Measurements from ENCODE around the gene KRT3.

DNA sequence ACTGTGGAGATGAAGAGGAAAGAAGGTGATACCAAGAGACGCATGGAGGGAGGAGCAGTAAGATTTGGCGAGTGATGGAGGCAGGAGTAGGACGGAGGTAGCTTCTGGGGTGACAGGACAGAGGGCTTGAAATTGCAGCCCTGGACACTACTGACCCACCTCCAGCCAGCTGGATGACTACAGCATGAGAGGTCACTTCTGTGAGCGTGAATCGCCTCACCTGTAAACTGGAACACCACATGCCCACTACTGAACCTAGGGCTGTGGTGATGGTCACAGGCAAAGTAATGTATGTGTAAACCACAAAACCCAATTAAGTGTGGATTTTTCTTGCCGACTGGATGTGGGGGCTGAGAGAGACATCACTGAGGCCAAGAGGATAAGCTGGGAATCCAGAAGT, 24.6 kb upstream of the KRT3 start:
- TF ChIP-seq, protein P1, sequence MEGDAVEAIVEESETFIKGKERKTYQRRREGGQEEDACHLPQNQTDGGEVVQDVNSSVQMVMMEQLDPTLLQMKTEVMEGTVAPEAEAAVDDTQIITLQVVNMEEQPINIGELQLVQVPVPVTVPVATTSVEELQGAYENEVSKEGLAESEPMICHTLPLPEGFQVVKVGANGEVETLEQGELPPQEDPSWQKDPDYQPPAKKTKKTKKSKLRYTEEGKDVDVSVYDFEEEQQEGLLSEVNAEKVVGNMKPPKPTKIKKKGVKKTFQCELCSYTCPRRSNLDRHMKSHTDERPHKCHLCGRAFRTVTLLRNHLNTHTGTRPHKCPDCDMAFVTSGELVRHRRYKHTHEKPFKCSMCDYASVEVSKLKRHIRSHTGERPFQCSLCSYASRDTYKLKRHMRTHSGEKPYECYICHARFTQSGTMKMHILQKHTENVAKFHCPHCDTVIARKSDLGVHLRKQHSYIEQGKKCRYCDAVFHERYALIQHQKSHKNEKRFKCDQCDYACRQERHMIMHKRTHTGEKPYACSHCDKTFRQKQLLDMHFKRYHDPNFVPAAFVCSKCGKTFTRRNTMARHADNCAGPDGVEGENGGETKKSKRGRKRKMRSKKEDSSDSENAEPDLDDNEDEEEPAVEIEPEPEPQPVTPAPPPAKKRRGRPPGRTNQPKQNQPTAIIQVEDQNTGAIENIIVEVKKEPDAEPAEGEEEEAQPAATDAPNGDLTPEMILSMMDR (IDR thresholded peaks at IDR 0.05; ENCODE audit: borderline replicate concordance, extremely low read depth, low read length, poor library complexity, severe bottlenecking), result no peak
- no peak for TF ChIP-seq EZH2 (IDR thresholded peaks at IDR 0.05; ENCODE audit: borderline replicate concordance, low read depth, low read length, severe bottlenecking)
